Astrocyte (in vitro differentiated cells and primary cell): ENCODE results near the gene TCF7. TPM values are rescaled to one million over a fixed set of nuclear protein-coding genes. Genes with fewer than 3 reads are reported as not detected.
A peak's percentile ranks its signal among the peaks of the same experiment; 100 is the strongest.

Source experiments
- DNase-seq: peaks from one replicate; pipeline ENCODE4 v3.0.0-alpha.2; 2010; ENCODE audit warnings: low read depth
- FAIRE-seq: peaks from 2 replicates; lab custom pipeline; 2011; peaks lifted over from hg19 to GRCh38; lab: Jason Lieb, UNC
- H2AFZ ChIP-seq: 2 replicates; pipeline ENCODE4 v1.6.0; 2012; ENCODE audit warnings: low read depth, low read length, inconsistent platforms
- H3K27ac ChIP-seq: 2 replicates; pipeline ENCODE4 v1.5.1; 2011; ENCODE audit warnings: low read depth, low read length, inconsistent platforms
- H3K27me3 ChIP-seq: 2 replicates; pipeline ENCODE4 v1.6.0; 2011; ENCODE audit warnings: low read length, inconsistent platforms; ENCODE audit not compliant: insufficient read depth
- H3K36me3 ChIP-seq: 2 replicates; pipeline ENCODE4 v1.5.1; 2011; ENCODE audit warnings: low read length, inconsistent platforms; ENCODE audit not compliant: insufficient read depth
- H3K4me1 ChIP-seq: 2 replicates; pipeline ENCODE4 v1.5.1; 2011; ENCODE audit warnings: low read length, inconsistent platforms; ENCODE audit not compliant: insufficient read depth
- H3K4me2 ChIP-seq: 2 replicates; pipeline ENCODE4 v1.6.0; 2012; ENCODE audit warnings: low read length, inconsistent platforms
- H3K4me3 ChIP-seq: 2 replicates; pipeline ENCODE4 v1.5.1; 2011; ENCODE audit warnings: low read depth, mild to moderate bottlenecking, low read length, inconsistent platforms; ENCODE audit not compliant: insufficient read depth
- H3K79me2 ChIP-seq: 2 replicates; pipeline ENCODE4 v1.6.0; 2012; ENCODE audit warnings: mild to moderate bottlenecking, low read length, inconsistent platforms; ENCODE audit not compliant: insufficient read depth
- H3K9ac ChIP-seq: 2 replicates; pipeline ENCODE4 v1.6.0; 2012; ENCODE audit warnings: mild to moderate bottlenecking, low read length, inconsistent platforms
- H3K9me3 ChIP-seq: 2 replicates; pipeline ENCODE4 v1.5.1; 2012; ENCODE audit warnings: low read depth, mild to moderate bottlenecking, low read length, inconsistent platforms; ENCODE audit not compliant: insufficient read depth
- H4K20me1 ChIP-seq: 2 replicates; pipeline ENCODE4 v1.6.0; 2012; ENCODE audit warnings: low read length, inconsistent platforms; ENCODE audit not compliant: insufficient read depth
- H3K27ac Mint-ChIP-seq: one replicate; pipeline ENCODE4 v1.8.0; 2021; ENCODE audit warnings: mild to moderate bottlenecking, mixed read lengths; ENCODE audit not compliant: unreplicated experiment
- H3K27me3 Mint-ChIP-seq: one replicate; pipeline ENCODE4 v1.8.0; 2021; ENCODE audit warnings: low read depth, mixed read lengths; ENCODE audit not compliant: unreplicated experiment
- H3K36me3 Mint-ChIP-seq: one replicate; pipeline ENCODE4 v1.8.0; 2021; ENCODE audit warnings: low read depth, mixed read lengths; ENCODE audit not compliant: unreplicated experiment
- H3K4me1 Mint-ChIP-seq: one replicate; pipeline ENCODE4 v1.8.0; 2021; ENCODE audit warnings: low read depth, mixed read lengths; ENCODE audit not compliant: unreplicated experiment
- H3K4me3 Mint-ChIP-seq: one replicate; pipeline ENCODE4 v1.8.0; 2021; ENCODE audit warnings: mild to moderate bottlenecking, moderate library complexity, mixed read lengths; ENCODE audit not compliant: unreplicated experiment
- H3K9me3 Mint-ChIP-seq: one replicate; pipeline ENCODE4 v1.8.0; 2021; ENCODE audit warnings: mild to moderate bottlenecking, mixed read lengths; ENCODE audit not compliant: unreplicated experiment
- CTCF ChIP-seq: IDR thresholded peaks from 2 replicates; pipeline ENCODE4 v1.5.1; 2011; ENCODE audit warnings: low read depth, mild to moderate bottlenecking, inconsistent platforms, low read length, moderate library complexity; ENCODE audit not compliant: insufficient read depth
- EZH2 ChIP-seq: IDR thresholded peaks from 2 replicates; pipeline ENCODE4 v1.6.1; 2012; ENCODE audit warnings: mild to moderate bottlenecking, low read length, inconsistent platforms; ENCODE audit not compliant: insufficient read depth
- total RNA-seq: library from RNA; stranded (reverse); gene quantifications from 2 replicates; pipeline ENCODE4 v1.2.1, GENCODE V29; 2021

TCF7 gene
- total RNA-seq, 1 donor from 2014 or later = 2.6 TPM

GRCh38 chr5:134153241-134153640, 38.8 kb downstream of the TCF7 start:
- no peak for TF ChIP-seq CTCF
- no peak for TF ChIP-seq EZH2
- no peaks in the 10 kb centered on the region for H3K27me3 Mint-ChIP-seq
- FAIRE-seq = no peak
- H4K20me1 ChIP-seq = peaks cover 75% of the 10 kb centered on the region
- no peak overlapping the region for H3K4me2 ChIP-seq
- DNase-seq = no peak
- no peak overlapping the region for H2AFZ ChIP-seq
- H3K9ac ChIP-seq = no peak overlapping the region
- H3K36me3 ChIP-seq = peaks cover 80% of the 10 kb centered on the region
- no peak overlapping the region for H3K27ac ChIP-seq
- H3K4me3 Mint-ChIP-seq = no peak overlapping the region
- no peaks in the 10 kb centered on the region for H3K9me3 ChIP-seq
- peaks cover 18% of the 10 kb centered on the region for H3K36me3 Mint-ChIP-seq
- peaks cover 16% of the 10 kb centered on the region for H3K4me1 Mint-ChIP-seq
- H3K9me3 Mint-ChIP-seq = no peaks in the 10 kb centered on the region
- H3K27me3 ChIP-seq = no peaks in the 10 kb centered on the region
- no peak overlapping the region for H3K4me3 ChIP-seq
- peaks cover 15% of the 10 kb centered on the region for H3K4me1 ChIP-seq
- H3K27ac Mint-ChIP-seq = no peak overlapping the region
- H3K79me2 ChIP-seq = peaks cover 54% of the 10 kb centered on the region

GRCh38 chr5:134153657-134154056, 39.2 kb downstream of the TCF7 start:
- no peak for FAIRE-seq
- Histone ChIP-seq H4K20me1 (peaks cover 76% of the 10 kb centered on the region), H3K4me1 (peaks cover 12% of the 10 kb centered on the region), H3K9me3 (no peaks in the 10 kb centered on the region), H3K27ac (no peak overlapping the region), H3K4me2 (no peak overlapping the region), H3K9ac (no peak overlapping the region), H3K27me3 (no peaks in the 10 kb centered on the region), H3K4me3 (no peak overlapping the region), H2AFZ (no peak overlapping the region), H3K36me3 (peaks cover 85% of the 10 kb centered on the region), H3K79me2 (peaks cover 52% of the 10 kb centered on the region)
- Mint-ChIP-seq H3K4me3 (no peak overlapping the region), H3K9me3 (no peaks in the 10 kb centered on the region), H3K27me3 (no peaks in the 10 kb centered on the region), H3K27ac (no peak overlapping the region), H3K36me3 (peaks cover 23% of the 10 kb centered on the region), H3K4me1 (peaks cover 14% of the 10 kb centered on the region)
- TF ChIP-seq EZH2 = no peak
- no peak for TF ChIP-seq CTCF
- DNase-seq = peak; percentile 36

- peaks cover 46% of the 10 kb centered on the region for H3K79me2 ChIP-seq
- H3K9ac ChIP-seq = no peak overlapping the region
- no peak for DNase-seq
- TF ChIP-seq EZH2 (no peak), CTCF (no peak)
- no peaks in the 10 kb centered on the region for H3K4me1 ChIP-seq
- Mint-ChIP-seq H3K27ac (no peak overlapping the region), H3K27me3 (no peaks in the 10 kb centered on the region), H3K4me1 (no peaks in the 10 kb centered on the region), H3K4me3 (no peak overlapping the region), H3K36me3 (peaks cover 34% of the 10 kb centered on the region), H3K9me3 (no peaks in the 10 kb centered on the region)
- no peak overlapping the region for H3K4me2 ChIP-seq
- H3K27me3 ChIP-seq = no peaks in the 10 kb centered on the region
- H3K27ac ChIP-seq = no peak overlapping the region
- H3K4me3 ChIP-seq = no peak overlapping the region
- no peaks in the 10 kb centered on the region for H3K9me3 ChIP-seq
- FAIRE-seq = no peak
- H2AFZ ChIP-seq = no peak overlapping the region
- peaks cover 61% of the 10 kb centered on the region for H4K20me1 ChIP-seq
- H3K36me3 ChIP-seq = peaks cover 54% of the 10 kb centered on the region
These were observed 47.3 kb downstream of the TCF7 start for GRCh38 chr5:134161513-134162395.
